Activated naive CD4-positive, alpha-beta T cell treated with anti-CD3 and anti-CD28 coated beads for 36 hours (primary cell): ENCODE results near the gene HNRNPM. TPM values are rescaled to one million over a fixed set of nuclear protein-coding genes. Genes with fewer than 3 reads are reported as not detected.

Experiments
- CTCF ChIA-PET: fragments of 350-600 bp; sonication (Branson Sonifier 250); formaldehyde crosslinking; loops from one replicate; lab custom pipeline; 2021; ENCODE audit warnings: antibody characterized with exemption; lab: Charles Lee
- DNase-seq: peaks from one replicate; pipeline ENCODE4 v3.0.0-alpha.2; 2020
- H3K27ac Mint-ChIP-seq: one replicate; pipeline ENCODE4 v1.8.0; 2021; ENCODE audit warnings: mild to moderate bottlenecking, mixed read lengths
- H3K27me3 Mint-ChIP-seq: one replicate; pipeline ENCODE4 v1.8.0; 2021; ENCODE audit warnings: low read depth, mixed read lengths
- H3K36me3 Mint-ChIP-seq: one replicate; pipeline ENCODE4 v1.8.0; 2021; ENCODE audit warnings: low read depth, mixed read lengths
- H3K4me1 Mint-ChIP-seq: one replicate; pipeline ENCODE4 v1.8.0; 2021; ENCODE audit warnings: low read depth, mixed read lengths
- H3K4me3 Mint-ChIP-seq: one replicate; pipeline ENCODE4 v1.8.0; 2021; ENCODE audit warnings: mild to moderate bottlenecking, moderate library complexity, mixed read lengths
- H3K9me3 Mint-ChIP-seq: one replicate; pipeline ENCODE4 v1.8.0; 2021; ENCODE audit warnings: mixed read lengths
- intact Hi-C: fragments of 100-400 bp; cut with micrococcal nuclease; formaldehyde crosslinking; loops from one replicate; pipeline ENCODE4 v1.15.1; 2023
- total RNA-seq, 2 experiments: library from RNA; stranded (reverse); gene quantifications; one replicate each; pipeline ENCODE4 v1.2.3, GENCODE V29; 2021

The HNRNPM gene
- total RNA-seq, 2 experiments from 2014 or later: 151 to 169 TPM

- H3K4me3 Mint-ChIP-seq: no peak overlapping the region
- H3K36me3 Mint-ChIP-seq: peaks cover 44% of the 10 kb centered on the region
- no peak for DNase-seq
- H3K4me1 Mint-ChIP-seq: peaks cover 27% of the 10 kb centered on the region
- intact Hi-C loops: no loop called here
- CTCF ChIA-PET: interaction anchor here (1.2 kb wide), 1 partner anchor 12 kb away, joined by 3 read pairs; no protein-coding TSS in a partner anchor
- H3K27ac Mint-ChIP-seq: peak overlapping the region; percentile 4
- H3K9me3 Mint-ChIP-seq: no peaks in the 10 kb centered on the region
- no peaks in the 10 kb centered on the region for H3K27me3 Mint-ChIP-seq
Observed at GRCh38 chr19:8463365-8463764, 18.6 kb downstream of the HNRNPM start.

- Mint-ChIP-seq H3K36me3 (peaks cover 57% of the 10 kb centered on the region), H3K27me3 (no peaks in the 10 kb centered on the region), H3K27ac (no peak overlapping the region), H3K9me3 (no peaks in the 10 kb centered on the region), H3K4me1 (peaks cover 7% of the 10 kb centered on the region), H3K4me3 (no peak overlapping the region)
- no peak for DNase-seq
- intact Hi-C loops: no loop called here
- CTCF ChIA-PET: interaction anchor here (0.6 kb wide), 1 partner anchor 16 kb away, joined by 4 read pairs; no protein-coding TSS in a partner anchor
Observed at GRCh38 chr19:8466018-8466417, 21.2 kb downstream of the HNRNPM start.

- Mint-ChIP-seq H3K27ac (no peak overlapping the region), H3K4me1 (peaks cover 7% of the 10 kb centered on the region), H3K27me3 (no peaks in the 10 kb centered on the region), H3K36me3 (peaks cover 66% of the 10 kb centered on the region), H3K4me3 (no peak overlapping the region), H3K9me3 (no peaks in the 10 kb centered on the region)
- intact Hi-C loops: no loop called here
- DNase-seq: no peak
- CTCF ChIA-PET: no interaction called here
Observed at GRCh38 chr19:8468124-8468523, 23.3 kb downstream of the HNRNPM start.

- intact Hi-C loops: no loop called here
- Mint-ChIP-seq H3K36me3 (peaks cover 68% of the 10 kb centered on the region), H3K4me3 (no peak overlapping the region), H3K9me3 (no peaks in the 10 kb centered on the region), H3K4me1 (peaks cover 13% of the 10 kb centered on the region), H3K27ac (peak overlapping the region; percentile 2), H3K27me3 (no peaks in the 10 kb centered on the region)
- DNase-seq: no peak
- CTCF ChIA-PET: no interaction called here
Observed at GRCh38 chr19:8468761-8469373, 24.1 kb downstream of the HNRNPM start.

- intact Hi-C loops: no loop called here
- Mint-ChIP-seq H3K4me3 (no peak overlapping the region), H3K4me1 (peaks cover 16% of the 10 kb centered on the region), H3K27ac (peak overlapping the region; percentile 19), H3K27me3 (no peaks in the 10 kb centered on the region), H3K9me3 (no peaks in the 10 kb centered on the region), H3K36me3 (peaks cover 69% of the 10 kb centered on the region)
- no peak for DNase-seq
- CTCF ChIA-PET: no interaction called here
Observed at GRCh38 chr19:8469613-8470368, 25.0 kb downstream of the HNRNPM start.

GRCh38 chr19:8473648-8474476, 29.1 kb downstream of the HNRNPM start:
- no peak overlapping the region for H3K4me3 Mint-ChIP-seq
- peaks cover 53% of the 10 kb centered on the region for H3K4me1 Mint-ChIP-seq
- intact Hi-C loops: no loop called here
- H3K27me3 Mint-ChIP-seq: no peaks in the 10 kb centered on the region
- H3K36me3 Mint-ChIP-seq: peaks cover 59% of the 10 kb centered on the region
- no peak for DNase-seq
- H3K27ac Mint-ChIP-seq: peak overlapping the region; percentile 38
- no peaks in the 10 kb centered on the region for H3K9me3 Mint-ChIP-seq
- CTCF ChIA-PET: interaction anchor here (0.5 to 1.1 kb wide), 2 partner anchors 9 to 51 kb away, joined by 3 to 4 read pairs; no protein-coding TSS in a partner anchor

- DNase-seq: no peak
- CTCF ChIA-PET: interaction anchor here (0.6 kb wide), 1 partner anchor 20 kb away, joined by 4 read pairs; no protein-coding TSS in a partner anchor
- H3K4me3 Mint-ChIP-seq: no peak overlapping the region
- H3K36me3 Mint-ChIP-seq: peaks cover 53% of the 10 kb centered on the region
- H3K9me3 Mint-ChIP-seq: no peaks in the 10 kb centered on the region
- peaks cover 58% of the 10 kb centered on the region for H3K4me1 Mint-ChIP-seq
- no peaks in the 10 kb centered on the region for H3K27me3 Mint-ChIP-seq
- H3K27ac Mint-ChIP-seq: no peak overlapping the region
- intact Hi-C loops: no loop called here
Observed at GRCh38 chr19:8475005-8475404, 30.2 kb downstream of the HNRNPM start.

- CTCF ChIA-PET: no interaction called here
- intact Hi-C loops: no loop called here
- H3K27ac Mint-ChIP-seq: no peak overlapping the region
- peaks cover 71% of the 10 kb centered on the region for H3K4me1 Mint-ChIP-seq
- no peaks in the 10 kb centered on the region for H3K27me3 Mint-ChIP-seq
- peaks cover 54% of the 10 kb centered on the region for H3K36me3 Mint-ChIP-seq
- no peaks in the 10 kb centered on the region for H3K9me3 Mint-ChIP-seq
- DNase-seq: no peak
- no peak overlapping the region for H3K4me3 Mint-ChIP-seq
Observed at GRCh38 chr19:8476524-8476923, 31.7 kb downstream of the HNRNPM start.

- no peak for DNase-seq
Observed at GRCh38 chr19:8477889-8478288, 33.1 kb downstream of the HNRNPM start.

GRCh38 chr19:8478598-8478997, 33.8 kb downstream of the HNRNPM start:
- intact Hi-C loops: no loop called here
- Mint-ChIP-seq H3K4me3 (no peak overlapping the region), H3K9me3 (no peaks in the 10 kb centered on the region), H3K27ac (peak overlapping the region; percentile 74), H3K36me3 (peaks cover 55% of the 10 kb centered on the region), H3K27me3 (no peaks in the 10 kb centered on the region), H3K4me1 (peaks cover 64% of the 10 kb centered on the region)
- no peak for DNase-seq
- CTCF ChIA-PET: interaction anchor here (0.7 to 2.3 kb wide), 2 partner anchors 100 to 119 kb away, joined by 3 to 17 read pairs; no protein-coding TSS in a partner anchor

More at GRCh38 chr19:8477889-8478288, 33.1 kb downstream of the HNRNPM start:
- intact Hi-C loops: no loop called here
- Mint-ChIP-seq H3K27ac (peak overlapping the region; percentile 74), H3K4me3 (no peak overlapping the region), H3K9me3 (no peaks in the 10 kb centered on the region), H3K27me3 (no peaks in the 10 kb centered on the region), H3K36me3 (peaks cover 56% of the 10 kb centered on the region), H3K4me1 (peaks cover 70% of the 10 kb centered on the region)
- CTCF ChIA-PET: interaction anchor here (2.3 kb wide), 1 partner anchor 101 kb away, joined by 17 read pairs; no protein-coding TSS in a partner anchor

GRCh38 chr19:8481201-8481600, 36.4 kb downstream of the HNRNPM start:
- no peaks in the 10 kb centered on the region for H3K9me3 Mint-ChIP-seq
- H3K36me3 Mint-ChIP-seq: peaks cover 50% of the 10 kb centered on the region
- DNase-seq: no peak
- intact Hi-C loops: loop anchor here (5.0 kb wide), 1 partner anchor 34 kb away; no protein-coding TSS in a partner anchor
- H3K4me3 Mint-ChIP-seq: no peak overlapping the region
- peaks cover 57% of the 10 kb centered on the region for H3K4me1 Mint-ChIP-seq
- CTCF ChIA-PET: no interaction called here
- no peaks in the 10 kb centered on the region for H3K27me3 Mint-ChIP-seq
- peak overlapping the region; percentile 32 for H3K27ac Mint-ChIP-seq

- Mint-ChIP-seq H3K27me3 (no peaks in the 10 kb centered on the region), H3K4me3 (no peak overlapping the region), H3K9me3 (no peaks in the 10 kb centered on the region), H3K27ac (peak overlapping the region; percentile 32), H3K4me1 (peaks cover 57% of the 10 kb centered on the region), H3K36me3 (peaks cover 51% of the 10 kb centered on the region)
- CTCF ChIA-PET: interaction anchor here (0.6 kb wide), 1 partner anchor 35 kb away, joined by 3 read pairs; no protein-coding TSS in a partner anchor
- intact Hi-C loops: loop anchor here (5.0 kb wide), 1 partner anchor 34 kb away; no protein-coding TSS in a partner anchor
- no peak for DNase-seq
Observed at GRCh38 chr19:8481616-8482015, 36.8 kb downstream of the HNRNPM start.
